KMS-11 (cell line): ENCODE results near the gene ANXA1.

Experiments
- H2AFZ ChIP-seq: fragments of 200-600 bp; sonication (generic); 2 replicates; pipeline ENCODE4 v1.6.1; 2016; ENCODE audit warnings: antibody characterized with exemption, mixed run types, low read depth
- H3K27ac ChIP-seq: fragments of 200-600 bp; sonication (generic); 2 replicates; pipeline ENCODE4 v1.6.1; 2016; ENCODE audit warnings: mild to moderate bottlenecking, mixed run types
- H3K27me3 ChIP-seq: fragments of 200-600 bp; sonication (generic); 2 replicates; pipeline ENCODE4 v1.6.1; 2017; ENCODE audit warnings: mild to moderate bottlenecking, low read depth, mixed run types, moderate library complexity; ENCODE audit not compliant: insufficient read depth
- H3K36me3 ChIP-seq: fragments of 200-600 bp; sonication (generic); 2 replicates; pipeline ENCODE4 v1.6.1; 2017; ENCODE audit warnings: mild to moderate bottlenecking, mixed run types; ENCODE audit not compliant: insufficient read depth
- H3K4me1 ChIP-seq: fragments of 200-600 bp; sonication (generic); 2 replicates; pipeline ENCODE4 v1.6.1; 2016; ENCODE audit warnings: mild to moderate bottlenecking, low read depth, mixed run types; ENCODE audit not compliant: poor library complexity, severe bottlenecking
- H3K4me2 ChIP-seq: fragments of 200-600 bp; sonication (generic); 2 replicates; pipeline ENCODE4 v1.7.0; 2016; ENCODE audit warnings: mild to moderate bottlenecking, mixed run types
- H3K4me3 ChIP-seq: fragments of 200-600 bp; sonication (generic); IDR thresholded peaks from 2 replicates; pipeline ENCODE4 v1.6.1; 2017; ENCODE audit warnings: low read depth, low read length, mixed read lengths; ENCODE audit not compliant: insufficient read depth
- H3K79me2 ChIP-seq: fragments of 200-600 bp; sonication (generic); 2 replicates; pipeline ENCODE4 v1.6.1; 2016; ENCODE audit warnings: low read depth, mixed run types; ENCODE audit not compliant: insufficient read depth
- H3K9ac ChIP-seq: fragments of 200-600 bp; sonication (generic); 2 replicates; pipeline ENCODE4 v1.6.1; 2016; ENCODE audit warnings: mild to moderate bottlenecking, mixed run types
- H4K20me1 ChIP-seq: fragments of 200-600 bp; sonication (generic); 2 replicates; pipeline ENCODE4 v1.6.1; 2016; ENCODE audit warnings: mild to moderate bottlenecking, mixed run types; ENCODE audit not compliant: insufficient read depth
- TF ChIP-seq, protein P1 (sequence below): fragments of 200-600 bp; sonication (generic); conservative IDR thresholded peaks from 2 replicates; pipeline ENCODE4 v1.6.1; 2017; ENCODE audit warnings: low read depth, mild to moderate bottlenecking, antibody characterized with exemption, low read length, moderate library complexity, mixed read lengths

ANXA1 gene

DNA sequence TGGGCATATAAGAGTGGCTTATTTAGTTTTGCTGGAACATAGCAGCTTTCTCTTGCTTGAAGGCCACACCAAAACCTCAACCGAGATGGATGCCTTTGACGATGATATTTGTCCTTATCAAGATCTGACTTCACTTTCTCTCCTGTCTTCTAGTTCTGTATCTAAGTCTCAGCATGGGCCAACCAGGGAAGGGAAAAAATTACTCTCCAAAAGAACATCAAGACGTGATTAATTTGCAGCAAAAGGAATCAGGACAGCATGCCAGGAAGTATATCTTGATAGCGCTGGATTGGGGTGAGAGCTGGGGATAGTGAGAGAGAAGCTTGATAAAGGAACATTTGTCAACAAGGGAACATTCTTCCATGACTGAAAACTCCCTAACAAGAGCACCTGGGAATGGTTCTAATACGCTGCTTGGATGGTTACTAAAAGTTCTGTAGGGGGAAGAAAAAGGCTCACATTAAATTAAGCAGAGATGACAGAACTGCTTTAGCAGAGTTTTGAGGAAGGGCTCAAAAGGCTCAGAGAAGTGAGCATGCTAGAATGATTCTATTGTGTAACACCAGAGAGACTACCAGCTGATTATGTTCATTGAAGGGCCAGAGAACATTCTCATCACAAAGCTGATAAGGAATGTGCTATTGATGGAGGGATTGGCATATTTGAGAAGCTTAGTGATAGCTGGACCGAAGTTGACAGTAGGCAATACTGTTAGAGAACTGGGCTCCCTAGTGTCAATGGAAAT, 21.6 kb upstream of the ANXA1 start:
- Histone ChIP-seq H4K20me1 (no peaks in the 10 kb centered on the region), H3K9ac (no peak overlapping the region), H3K79me2 (no peaks in the 10 kb centered on the region), H3K36me3 (no peaks in the 10 kb centered on the region), H3K4me3 (no peak overlapping the region), H2AFZ (no peak overlapping the region), H3K4me2 (no peak overlapping the region), H3K4me1 (peaks cover 36% of the 10 kb centered on the region), H3K27ac (no peak overlapping the region), H3K27me3 (no peaks in the 10 kb centered on the region)
- TF ChIP-seq, protein P1, sequence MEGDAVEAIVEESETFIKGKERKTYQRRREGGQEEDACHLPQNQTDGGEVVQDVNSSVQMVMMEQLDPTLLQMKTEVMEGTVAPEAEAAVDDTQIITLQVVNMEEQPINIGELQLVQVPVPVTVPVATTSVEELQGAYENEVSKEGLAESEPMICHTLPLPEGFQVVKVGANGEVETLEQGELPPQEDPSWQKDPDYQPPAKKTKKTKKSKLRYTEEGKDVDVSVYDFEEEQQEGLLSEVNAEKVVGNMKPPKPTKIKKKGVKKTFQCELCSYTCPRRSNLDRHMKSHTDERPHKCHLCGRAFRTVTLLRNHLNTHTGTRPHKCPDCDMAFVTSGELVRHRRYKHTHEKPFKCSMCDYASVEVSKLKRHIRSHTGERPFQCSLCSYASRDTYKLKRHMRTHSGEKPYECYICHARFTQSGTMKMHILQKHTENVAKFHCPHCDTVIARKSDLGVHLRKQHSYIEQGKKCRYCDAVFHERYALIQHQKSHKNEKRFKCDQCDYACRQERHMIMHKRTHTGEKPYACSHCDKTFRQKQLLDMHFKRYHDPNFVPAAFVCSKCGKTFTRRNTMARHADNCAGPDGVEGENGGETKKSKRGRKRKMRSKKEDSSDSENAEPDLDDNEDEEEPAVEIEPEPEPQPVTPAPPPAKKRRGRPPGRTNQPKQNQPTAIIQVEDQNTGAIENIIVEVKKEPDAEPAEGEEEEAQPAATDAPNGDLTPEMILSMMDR, result no peak

DNA sequence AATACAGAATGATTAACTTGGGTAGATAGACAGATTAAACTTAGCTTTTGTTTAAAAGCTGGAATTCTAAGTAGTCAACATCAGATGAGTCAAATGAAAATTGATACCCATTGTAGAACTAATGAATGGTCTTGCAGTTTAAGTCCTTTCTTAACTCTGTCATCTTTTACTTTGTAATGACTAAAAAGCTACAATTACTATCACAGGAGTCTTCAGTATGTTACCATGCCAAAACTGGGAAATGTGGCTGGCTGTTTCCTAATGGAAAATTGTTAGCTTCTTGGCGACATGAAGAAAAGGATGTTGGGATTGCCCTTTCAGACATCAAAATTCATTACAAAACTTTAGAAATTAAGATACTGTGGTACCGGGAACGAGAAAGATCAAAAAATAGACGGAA, 20.2 kb upstream of the ANXA1 start:
- TF ChIP-seq, protein P1, result no peak
- peaks cover 40% of the 10 kb centered on the region for H3K4me1 ChIP-seq

GRCh38 chr9:73132034-73132776, 19.5 kb upstream of the ANXA1 start:
- peaks cover 40% of the 10 kb centered on the region for H3K4me1 ChIP-seq
- H3K79me2 ChIP-seq, result no peaks in the 10 kb centered on the region
- TF ChIP-seq, protein P1, result no peak
- peak overlapping the region; percentile 99 for H3K4me2 ChIP-seq
- no peaks in the 10 kb centered on the region for H4K20me1 ChIP-seq
- H3K4me3 ChIP-seq, result no peak overlapping the region
- peak overlapping the region; percentile 69 for H2AFZ ChIP-seq
- H3K36me3 ChIP-seq, result no peaks in the 10 kb centered on the region
- peak overlapping the region; percentile 94 for H3K27ac ChIP-seq
- H3K9ac ChIP-seq, result peak overlapping the region; percentile 91
- H3K27me3 ChIP-seq, result no peaks in the 10 kb centered on the region

More for the DNA sequence above, 20.2 kb upstream of the ANXA1 start:
- H3K9ac ChIP-seq, result peak overlapping the region; percentile 91; the same call in 1 of the 2 replicates
- peak overlapping the region; percentile 99 for H3K4me2 ChIP-seq
- no peak overlapping the region for H3K4me3 ChIP-seq
- H3K79me2 ChIP-seq, result no peaks in the 10 kb centered on the region
- H3K27ac ChIP-seq, result peak overlapping the region; percentile 94
- H3K36me3 ChIP-seq, result no peaks in the 10 kb centered on the region
- H3K27me3 ChIP-seq, result no peaks in the 10 kb centered on the region
- H2AFZ ChIP-seq, result peak overlapping the region; percentile 69
- H4K20me1 ChIP-seq, result no peaks in the 10 kb centered on the region

GRCh38 chr9:73133022-73133651, 18.5 kb upstream of the ANXA1 start:
- Histone ChIP-seq H3K79me2 (no peaks in the 10 kb centered on the region), H4K20me1 (no peaks in the 10 kb centered on the region), H3K27ac (peak overlapping the region; percentile 94), H3K4me3 (no peak overlapping the region), H3K27me3 (no peaks in the 10 kb centered on the region), H3K4me2 (peak overlapping the region; percentile 99), H3K36me3 (no peaks in the 10 kb centered on the region), H2AFZ (peak overlapping the region; percentile 69), H3K9ac (peak overlapping the region; percentile 91), H3K4me1 (peaks cover 40% of the 10 kb centered on the region)
- TF ChIP-seq, protein P1, result no peak
